Renal pelvis (tissue), 4 donors: ENCODE measurements around the gene OR2T6. TPM values are rescaled to one million over a fixed set of nuclear protein-coding genes. Genes with fewer than 3 reads are reported as not detected.
"Not testable (repeated sequence)": the region's sequence is repeated elsewhere in the genome, so short reads cannot be mapped to it uniquely, and the experiment has no call there.

Experiments
- DNase-seq: peaks from one replicate; pipeline ENCODE4 v3.0.0-alpha.2; 2013
- polyA plus RNA-seq, 3 donors: library from polyadenylated mRNA; unstranded; fragments of 120-200 nt; gene quantifications; one replicate each; pipeline ENCODE4 v1.2.1, GENCODE V29; 2013; ENCODE audit not compliant: insufficient read length in 3 of 3

Gene OR2T6
- polyA plus RNA-seq, 3 donors = 0.04 TPM; not detected in 2

DNA sequence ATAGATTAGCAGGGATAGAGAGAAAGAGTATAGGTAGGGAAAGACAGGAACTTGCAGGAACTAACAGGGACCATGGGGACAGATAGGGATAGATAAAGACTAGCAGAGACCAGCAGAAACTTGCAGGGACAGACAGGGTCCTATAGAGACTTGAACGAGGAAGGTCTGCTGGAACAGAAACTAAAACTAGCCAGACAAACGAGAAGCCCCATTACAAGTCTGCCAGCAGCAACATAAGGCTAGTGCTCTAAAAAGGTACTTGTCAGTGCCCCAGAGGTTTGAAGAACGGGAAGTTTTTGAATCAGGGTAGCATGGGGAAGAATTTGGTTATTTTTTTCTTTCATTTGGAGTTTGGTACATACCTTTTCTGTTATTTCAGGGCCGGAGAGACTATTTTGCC, 56.7 kb downstream of the OR2T6 start:
- not testable (repeated sequence) for DNase-seq

DNA sequence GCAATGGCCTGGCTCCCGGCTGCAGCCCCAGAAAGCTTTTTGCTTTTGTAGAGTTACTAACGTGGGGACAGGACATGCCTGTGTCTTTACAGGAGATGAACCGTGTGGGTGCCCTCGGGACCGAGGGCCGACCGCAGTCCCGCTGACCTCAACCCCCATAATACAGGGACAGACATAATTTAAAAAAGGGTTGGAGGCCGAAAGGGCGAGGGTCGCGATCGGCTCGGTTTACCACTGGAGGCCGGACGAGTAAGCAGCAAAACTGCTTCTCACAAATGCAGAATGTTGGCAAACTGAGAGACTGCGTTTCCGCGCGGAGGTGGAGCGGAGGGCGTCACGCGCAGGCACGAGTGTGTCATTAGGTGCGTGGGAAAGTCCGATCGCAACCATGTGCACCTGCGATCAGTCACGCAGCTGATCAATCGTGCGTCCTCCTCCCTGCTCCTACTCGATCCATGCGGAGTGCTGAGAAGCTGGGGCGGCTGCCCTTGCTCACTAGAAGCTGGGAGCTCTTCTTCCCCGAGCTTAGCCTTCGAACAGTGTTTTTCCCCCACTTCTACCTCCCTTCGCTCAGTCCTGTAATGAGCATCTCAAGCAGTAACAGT, 58.4 kb downstream of the OR2T6 start:
- not testable (repeated sequence) for DNase-seq

DNA sequence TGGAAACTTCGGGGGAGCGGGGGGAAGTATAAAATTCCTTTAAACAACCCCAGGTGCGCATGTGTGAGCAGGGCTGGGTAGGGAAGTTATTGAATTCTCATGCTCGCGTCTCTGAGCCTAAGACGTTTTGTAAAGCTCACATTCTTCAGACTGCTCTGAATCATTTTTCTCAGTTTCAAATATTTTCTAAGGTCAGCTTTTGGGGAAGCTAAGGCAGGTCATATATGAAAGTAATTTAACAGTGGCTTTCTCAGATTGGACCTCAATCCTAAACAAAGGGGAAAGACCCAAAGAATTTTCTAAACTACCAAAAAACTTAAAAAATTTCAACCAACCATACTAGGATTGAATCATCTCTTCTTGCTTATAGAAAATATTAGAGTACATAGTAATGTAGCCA, 59.4 kb downstream of the OR2T6 start:
- not testable (repeated sequence) for DNase-seq

DNA sequence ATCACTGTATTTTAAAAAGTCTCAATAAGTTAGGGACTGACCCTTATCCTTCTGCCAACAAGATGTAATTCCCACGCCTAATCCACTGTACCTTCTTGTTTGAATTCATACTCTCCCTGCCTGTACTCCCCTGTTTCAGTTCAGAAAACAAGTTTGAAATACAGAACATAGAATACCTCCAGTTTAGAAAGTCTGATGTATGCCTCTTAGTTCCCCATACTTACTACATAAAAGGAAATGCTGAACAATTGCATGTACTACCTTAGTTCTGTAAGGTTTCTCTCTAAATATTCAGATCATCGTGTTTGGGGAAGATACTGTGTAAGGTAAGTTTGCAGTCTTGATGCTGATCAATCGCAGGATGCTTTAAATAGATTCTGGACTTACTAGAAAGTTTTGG, 60.8 kb downstream of the OR2T6 start:
- not testable (repeated sequence) for DNase-seq

DNA sequence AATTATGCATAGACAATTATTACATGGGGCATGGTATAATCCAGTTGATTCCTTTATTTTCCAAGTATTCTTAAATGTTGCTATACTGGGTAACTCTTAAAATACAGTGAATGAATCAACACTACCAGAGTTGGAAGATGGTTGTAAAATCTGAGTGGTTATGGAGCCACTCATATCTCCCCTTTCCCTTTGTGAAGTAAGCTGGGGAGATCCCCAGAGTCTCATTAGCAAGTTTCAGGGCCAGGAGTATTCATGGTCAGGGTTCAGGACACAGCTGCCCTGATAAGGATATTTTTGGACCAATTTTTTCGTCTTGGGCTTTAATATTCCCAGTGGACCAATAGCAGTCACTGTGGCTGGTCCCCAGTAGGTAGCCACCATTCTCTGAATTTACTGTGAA, 63.1 kb downstream of the OR2T6 start:
- not testable (repeated sequence) for DNase-seq

DNA sequence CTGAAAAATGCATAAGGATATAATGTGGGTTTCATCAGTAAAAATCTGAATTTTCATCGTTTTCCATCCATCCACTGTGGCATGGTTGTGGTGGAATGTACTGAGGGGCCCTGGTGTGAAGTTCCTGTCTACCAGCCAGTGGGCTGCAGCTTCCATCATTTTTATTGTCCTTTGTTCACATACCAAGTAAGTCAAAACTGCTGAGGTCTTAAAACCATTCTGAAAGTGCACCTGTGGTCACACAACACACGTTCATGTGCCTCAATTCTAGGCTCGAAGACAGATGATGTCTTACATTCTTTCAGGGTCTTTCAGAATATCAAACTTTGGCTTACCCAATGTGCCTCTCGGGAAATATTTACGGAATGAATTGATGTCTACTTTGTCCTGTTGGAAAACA, 63.7 kb downstream of the OR2T6 start:
- DNase-seq = not testable (repeated sequence)

Other genes with a start within 250 kb of the OR2T6 start
- gene OR2M5, start 230.6 kb upstream of the OR2T6 start, polyA plus RNA-seq = not detected
- gene OR2M2, start 200.9 kb upstream of the OR2T6 start, polyA plus RNA-seq = not detected
- under 1 TPM; 0.03 to 0.04 (median 0.03) TPM for gene OR2M3, start 178.5 kb upstream of the OR2T6 start, polyA plus RNA-seq
- gene OR2M4, start 144.3 kb upstream of the OR2T6 start, polyA plus RNA-seq = under 1 TPM; 0.03 to 0.12 (median 0.08) TPM
- not detected for gene OR2T33, start 97.8 kb upstream of the OR2T6 start, polyA plus RNA-seq
- gene OR2T12, start 72.3 kb upstream of the OR2T6 start, polyA plus RNA-seq = under 1 TPM; 0.03 to 0.09 (median 0.09) TPM
- not detected for gene OR2M7, start 51.2 kb upstream of the OR2T6 start, polyA plus RNA-seq
- not detected for gene OR14C36, start 27.0 kb upstream of the OR2T6 start, polyA plus RNA-seq
- not detected for gene OR2T4, start 14.1 kb upstream of the OR2T6 start, polyA plus RNA-seq
- not detected for gene OR2T1, start 27.3 kb downstream of the OR2T6 start, polyA plus RNA-seq
- gene OR2T2, start 69.9 kb downstream of the OR2T6 start, polyA plus RNA-seq = not detected
- not detected for gene OR2T3, start 97.6 kb downstream of the OR2T6 start, polyA plus RNA-seq
- not detected for gene OR2T5, start 112.8 kb downstream of the OR2T6 start, polyA plus RNA-seq
- under 1 TPM in 1 of 3 donors, not detected in 2; 0.05 TPM for gene OR2G6, start 132.3 kb downstream of the OR2T6 start, polyA plus RNA-seq
- gene OR2T29, start 187.0 kb downstream of the OR2T6 start, polyA plus RNA-seq = not detected
- gene OR2T34, start 199.0 kb downstream of the OR2T6 start, polyA plus RNA-seq = not detected
- gene OR2T10, start 222.0 kb downstream of the OR2T6 start, polyA plus RNA-seq = under 1 TPM in 2 of 3 donors, not detected in 1; 0.04 to 0.36 TPM